GM21786 (cell line): ENCODE results near the gene CAP2.

Experiments used
- ATAC-seq: cut with Tn5 transposase; IDR thresholded peaks from one replicate; pipeline ENCODE4 v1.9.1; 2021; ENCODE audit not compliant: unreplicated experiment

The CAP2 gene

GRCh38 chr6:17392978-17393891, at the start of gene CAP2:
Gene CAP2, plus strand, starts transcription at chr6:17393595. Its CDS starts 27,961 bp downstream, at chr6:17421556.
- no peak for ATAC-seq

GRCh38 chr6:17347012-17347411, 46.4 kb upstream of the CAP2 start:
- ATAC-seq = no peak

- no peak for ATAC-seq
Measured at GRCh38 chr6:17349427-17349826, 44.0 kb upstream of the CAP2 start.

GRCh38 chr6:17352302-17352701, 41.1 kb upstream of the CAP2 start:
- ATAC-seq = no peak

- ATAC-seq = no peak
Measured at GRCh38 chr6:17353440-17354175, 39.8 kb upstream of the CAP2 start.

- no peak for ATAC-seq
Measured at GRCh38 chr6:17354700-17355403, 38.5 kb upstream of the CAP2 start.

GRCh38 chr6:17355404-17355774, 38.0 kb upstream of the CAP2 start:
- ATAC-seq = no peak

- ATAC-seq = no peak
Measured at GRCh38 chr6:17358515-17358914, 34.9 kb upstream of the CAP2 start.

- ATAC-seq = no peak
Measured at GRCh38 chr6:17360564-17360963, 32.8 kb upstream of the CAP2 start.

- no peak for ATAC-seq
Measured at GRCh38 chr6:17361013-17361412, 32.4 kb upstream of the CAP2 start.

- ATAC-seq = no peak
Measured at GRCh38 chr6:17365961-17366360, 27.4 kb upstream of the CAP2 start.

GRCh38 chr6:17367868-17368267, 25.5 kb upstream of the CAP2 start:
- no peak for ATAC-seq

- ATAC-seq = no peak
Measured at GRCh38 chr6:17381424-17382147, 11.8 kb upstream of the CAP2 start.

GRCh38 chr6:17385660-17386059, 7.7 kb upstream of the CAP2 start:
- no peak for ATAC-seq

GRCh38 chr6:17388365-17388764, 5.0 kb upstream of the CAP2 start:
- no peak for ATAC-seq

GRCh38 chr6:17389274-17389847, 4.0 kb upstream of the CAP2 start:
- no peak for ATAC-seq

- no peak for ATAC-seq
Measured at GRCh38 chr6:17390276-17390675, 3.1 kb upstream of the CAP2 start.

- ATAC-seq = no peak
Measured at GRCh38 chr6:17391976-17392375, 1.4 kb upstream of the CAP2 start.

GRCh38 chr6:17393892-17394631, 667 bp downstream of the CAP2 start:
- no peak for ATAC-seq

GRCh38 chr6:17395112-17395511, 1.7 kb downstream of the CAP2 start:
- no peak for ATAC-seq
